HFFc6 (cell line): ENCODE results near the gene RMI1. TPM values are rescaled to one million over a fixed set of nuclear protein-coding genes. Genes with fewer than 3 reads are reported as not detected.

Source experiments
- DNase-seq: peaks from one replicate; pipeline ENCODE4 v3.0.0-alpha.2; 2018
- H3K27ac Mint-ChIP-seq: 2 replicates; pipeline ENCODE4 v1.8.0; 2020; ENCODE audit warnings: mild to moderate bottlenecking, mixed read lengths
- H3K27me3 Mint-ChIP-seq: 2 replicates; pipeline ENCODE4 v1.8.0; 2021; ENCODE audit warnings: mild to moderate bottlenecking, moderate library complexity, mixed read lengths; ENCODE audit not compliant: insufficient read depth
- H3K36me3 Mint-ChIP-seq: 2 replicates; pipeline ENCODE4 v1.8.0; 2021; ENCODE audit warnings: low read depth, mixed read lengths
- H3K4me1 Mint-ChIP-seq: 2 replicates; pipeline ENCODE4 v1.8.0; 2020; ENCODE audit warnings: low read depth, mixed read lengths
- H3K4me3 Mint-ChIP-seq: 2 replicates; pipeline ENCODE4 v1.8.0; 2020; ENCODE audit warnings: mild to moderate bottlenecking, moderate library complexity, mixed read lengths
- H3K9me3 Mint-ChIP-seq: 2 replicates; pipeline ENCODE4 v1.8.0; 2020; ENCODE audit warnings: mild to moderate bottlenecking, mixed read lengths
- CTCF ChIP-seq: fragments of 200-600 bp; sonication (generic); IDR thresholded peaks from 2 replicates; pipeline ENCODE4 v1.5.0; 2021; ENCODE audit warnings: antibody characterized with exemption, mild to moderate bottlenecking
- total RNA-seq, 6 experiments: library from RNA; stranded (reverse); fragmentation: NEBNext Ultra II Directional; extraction: Animal tissue kit (Norgen Biotek cat#: 25700); gene quantifications; 2 replicates in 1 of 6; 3 replicates in 5 of 6; pipeline ENCODE4 v1.2.3, GENCODE V29; 2021

The RMI1 gene
- total RNA-seq, 6 experiments from 2014 or later, result 8.2 to 13.4 (median 12.2) TPM

- DNase-seq, result no peak
- TF ChIP-seq CTCF, result no peak
- H3K36me3 Mint-ChIP-seq, result no peaks in the 10 kb centered on the region
- H3K4me1 Mint-ChIP-seq, result peaks cover 23% of the 10 kb centered on the region
- H3K9me3 Mint-ChIP-seq, result no peaks in the 10 kb centered on the region
- peak overlapping the region; percentile 84; the same call in 1 of the 2 replicates for H3K4me3 Mint-ChIP-seq
- peak overlapping the region; percentile 71; the same call in 1 of the 2 replicates for H3K27ac Mint-ChIP-seq
- peaks cover 4% of the 10 kb centered on the region for H3K27me3 Mint-ChIP-seq
Measured at GRCh38 chr9:83956086-83956435, 24.5 kb upstream of the RMI1 start.

GRCh38 chr9:83956436-83957247, 24.0 kb upstream of the RMI1 start:
- Mint-ChIP-seq H3K4me1 (peaks cover 23% of the 10 kb centered on the region), H3K36me3 (no peaks in the 10 kb centered on the region), H3K27me3 (peaks cover 4% of the 10 kb centered on the region), H3K9me3 (no peaks in the 10 kb centered on the region), H3K4me3 (peak overlapping the region; percentile 84), H3K27ac (peak overlapping the region; percentile 71; the same call in 1 of the 2 replicates)
- DNase-seq, result no peak
- no peak for TF ChIP-seq CTCF

- TF ChIP-seq CTCF, result no peak
- Mint-ChIP-seq H3K9me3 (no peaks in the 10 kb centered on the region), H3K36me3 (no peaks in the 10 kb centered on the region), H3K4me3 (peak overlapping the region; percentile 84; the same call in 1 of the 2 replicates), H3K27ac (peak overlapping the region; percentile 71; the same call in 1 of the 2 replicates), H3K27me3 (peaks cover 4% of the 10 kb centered on the region), H3K4me1 (peaks cover 28% of the 10 kb centered on the region)
- no peak for DNase-seq
Measured at GRCh38 chr9:83957248-83957513, 23.4 kb upstream of the RMI1 start.

- H3K4me1 Mint-ChIP-seq, result peaks cover 31% of the 10 kb centered on the region
- H3K9me3 Mint-ChIP-seq, result no peaks in the 10 kb centered on the region
- peak; percentile 77 for DNase-seq
- no peak for TF ChIP-seq CTCF
- peaks cover 5% of the 10 kb centered on the region for H3K27me3 Mint-ChIP-seq
- H3K4me3 Mint-ChIP-seq, result no peak overlapping the region
- peak overlapping the region; percentile 43; the same call in 1 of the 2 replicates for H3K27ac Mint-ChIP-seq
- H3K36me3 Mint-ChIP-seq, result no peaks in the 10 kb centered on the region; the same call in 1 of the 2 replicates
Measured at GRCh38 chr9:83959061-83959460, 21.5 kb upstream of the RMI1 start.

GRCh38 chr9:83960991-83961390, 19.6 kb upstream of the RMI1 start:
- peaks cover 28% of the 10 kb centered on the region for H3K4me1 Mint-ChIP-seq
- H3K4me3 Mint-ChIP-seq, result no peak overlapping the region
- no peak overlapping the region for H3K27ac Mint-ChIP-seq
- peaks cover 10% of the 10 kb centered on the region for H3K27me3 Mint-ChIP-seq
- H3K9me3 Mint-ChIP-seq, result no peaks in the 10 kb centered on the region
- DNase-seq, result no peak
- no peak for TF ChIP-seq CTCF
- H3K36me3 Mint-ChIP-seq, result no peaks in the 10 kb centered on the region; the same call in 1 of the 2 replicates
